HG02642 (cell line): ENCODE measurements around the gene ZNF655.
"Not testable (repeated sequence)": the region's sequence is repeated elsewhere in the genome, so short reads cannot be mapped to it uniquely, and the experiment has no call there.

Experiments
- ATAC-seq: cut with Tn5 transposase; IDR thresholded peaks from one replicate; pipeline ENCODE4 v1.9.1; 2021; ENCODE audit warnings: mild to moderate bottlenecking; ENCODE audit not compliant: unreplicated experiment, poor library complexity

Gene ZNF655

GRCh38 chr7:99559175-99559915 lies 903 bp downstream of the ZNF655 start:
- ATAC-seq: no peak

GRCh38 chr7:99560834-99561736 lies 2.6 kb downstream of the ZNF655 start:
- ATAC-seq: no peak

DNA sequence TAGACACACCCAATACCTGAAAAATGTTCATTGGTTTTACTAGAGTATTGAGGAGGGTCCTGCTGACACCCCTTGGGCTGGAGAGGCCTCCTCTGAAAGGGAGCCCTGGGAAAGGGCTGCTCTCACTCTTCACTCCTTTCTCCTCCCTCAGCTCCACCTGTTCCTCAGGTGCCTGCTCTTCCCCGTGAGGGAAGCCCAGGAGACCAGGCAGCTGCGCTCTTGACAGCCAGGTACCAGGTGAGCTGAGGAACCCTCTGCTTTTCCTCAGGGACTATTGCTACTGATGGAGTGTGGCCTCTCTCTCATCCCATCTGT lies 3.3 kb downstream of the ZNF655 start:
- no peak for ATAC-seq

DNA sequence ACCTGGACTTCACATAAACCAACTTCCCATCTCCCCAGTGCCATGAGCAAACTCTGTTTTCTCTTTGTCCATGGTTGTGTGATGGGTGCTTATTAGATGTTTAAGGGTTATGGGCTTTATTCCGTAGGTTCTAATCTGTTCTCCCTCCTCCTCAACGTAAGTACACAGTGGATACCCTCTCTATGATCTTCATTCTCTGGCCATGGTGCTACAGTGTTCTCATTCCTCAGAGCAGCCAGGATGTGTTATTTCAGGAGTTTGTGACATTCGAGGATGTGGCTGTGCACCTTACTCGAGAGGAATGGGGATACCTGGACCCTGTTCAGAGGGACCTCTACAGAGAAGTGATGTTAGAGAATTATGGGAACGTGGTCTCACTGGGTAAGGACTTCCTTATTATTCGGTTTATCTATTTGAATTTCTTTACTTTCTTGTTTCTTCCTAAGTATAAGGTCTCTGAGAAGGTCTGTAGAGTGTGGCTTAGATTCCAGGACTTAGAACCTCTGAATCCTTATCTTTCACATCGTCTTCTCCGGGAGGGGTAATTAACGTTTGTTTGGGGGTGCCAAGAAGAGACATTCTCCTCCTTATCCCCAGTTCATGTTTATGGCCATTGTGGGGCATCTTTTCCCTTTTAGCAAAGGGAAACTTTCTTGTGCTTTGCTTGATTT lies 3.8 kb downstream of the ZNF655 start:
- ATAC-seq: no peak

GRCh38 chr7:99562832-99563231 lies 4.4 kb downstream of the ZNF655 start:
- no peak for ATAC-seq

GRCh38 chr7:99563650-99564049 lies 5.2 kb downstream of the ZNF655 start:
- no peak for ATAC-seq

DNA sequence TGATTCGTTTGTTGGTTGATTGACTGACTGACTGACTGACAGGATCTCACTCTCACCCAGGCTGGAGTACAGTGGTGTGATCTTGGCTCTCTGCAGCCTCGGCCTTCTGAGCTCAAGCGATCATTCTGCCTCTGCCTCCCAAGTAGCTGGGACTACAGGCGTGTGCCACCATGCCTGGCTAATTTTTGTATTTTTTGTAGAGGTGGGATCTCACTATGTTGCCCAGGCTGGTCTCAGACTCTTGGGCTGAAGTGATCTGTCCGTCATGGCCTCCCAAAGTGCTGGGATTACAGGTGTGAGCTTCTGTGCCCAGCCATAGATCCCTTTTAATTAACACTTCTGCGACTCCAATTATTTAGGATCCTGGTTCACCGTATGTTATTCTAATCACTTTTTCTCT lies 10.3 kb downstream of the ZNF655 start:
- ATAC-seq: not testable (repeated sequence)

GRCh38 chr7:99571768-99572167 lies 13.3 kb downstream of the ZNF655 start:
- ATAC-seq: no peak

GRCh38 chr7:99573257-99573656 lies 14.8 kb downstream of the ZNF655 start:
- no peak for ATAC-seq

- no peak for ATAC-seq
These were observed 17.8 kb downstream of the ZNF655 start for GRCh38 chr7:99576251-99576650.

DNA sequence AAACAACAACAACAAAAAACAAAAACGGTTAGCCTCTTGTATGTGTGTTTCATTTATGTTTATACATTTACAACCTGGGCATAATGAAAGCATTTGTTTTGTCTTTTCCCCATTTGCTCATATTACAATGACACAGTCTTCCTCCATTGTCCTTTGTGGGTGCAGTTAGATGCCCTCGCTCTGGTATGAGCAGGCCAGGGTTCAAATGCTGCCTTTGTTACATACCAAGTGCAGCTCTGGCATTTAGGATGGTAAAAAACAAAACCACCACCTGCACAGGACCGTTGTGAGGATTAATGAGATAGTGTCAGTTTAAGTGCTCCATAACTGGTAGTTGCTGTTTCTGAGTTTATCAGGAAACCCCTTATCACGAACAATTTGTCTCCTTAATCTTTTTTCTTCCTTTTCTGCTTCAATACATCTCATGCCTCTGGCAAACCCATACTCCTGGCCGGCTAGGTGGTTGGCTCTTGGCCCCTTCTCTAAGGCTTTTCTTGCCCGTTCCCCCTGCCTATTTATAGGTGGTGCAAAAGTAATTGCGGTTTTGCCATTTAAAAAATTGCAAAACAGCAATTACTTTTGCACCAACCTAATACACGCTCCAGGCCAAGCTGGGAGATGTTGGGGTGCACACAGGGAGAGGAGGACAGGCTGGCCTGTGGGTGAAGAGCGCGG lies 21.0 kb downstream of the ZNF655 start:
- ATAC-seq: no peak

DNA sequence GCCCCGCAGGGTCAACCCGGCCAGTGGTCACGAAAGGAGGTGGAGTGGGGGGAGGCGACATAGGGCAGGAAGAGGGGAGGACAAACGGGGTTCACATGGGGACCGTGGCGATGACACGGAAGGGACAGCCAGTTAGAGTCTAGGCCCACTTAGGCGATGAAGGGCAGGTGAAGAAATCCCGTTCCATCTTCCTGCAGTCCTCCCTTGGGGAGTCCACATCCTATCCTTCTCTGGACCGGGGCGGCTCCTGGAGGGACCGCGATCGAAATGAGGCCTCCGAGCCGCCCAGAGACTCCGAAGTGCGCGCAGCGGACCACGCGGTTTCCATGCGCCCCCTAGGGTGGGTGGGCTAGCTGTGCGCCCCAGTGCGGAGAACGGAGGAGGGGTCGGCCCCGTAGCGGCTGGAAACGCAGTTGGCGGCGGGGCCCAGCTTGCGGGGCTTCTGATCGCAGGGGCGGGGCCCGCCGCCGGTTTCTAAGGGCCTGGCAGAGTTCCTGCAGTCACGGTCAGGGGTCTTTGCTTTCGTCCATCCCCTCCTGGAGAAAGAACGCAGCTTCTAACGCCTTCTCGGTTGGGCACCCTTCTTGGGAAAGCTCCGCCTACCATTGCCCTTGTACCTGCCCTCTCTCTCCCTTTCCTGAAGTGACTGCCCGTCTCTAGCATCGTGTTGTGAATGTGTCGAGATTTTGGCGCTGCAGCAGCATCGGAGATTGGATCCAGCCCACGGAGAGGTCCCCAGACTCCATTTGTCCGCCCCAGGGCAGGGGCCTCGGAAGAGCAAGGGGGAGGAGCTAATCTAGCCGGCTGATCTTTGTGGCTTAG lies 21.7 kb downstream of the ZNF655 start:
- no peak for ATAC-seq

DNA sequence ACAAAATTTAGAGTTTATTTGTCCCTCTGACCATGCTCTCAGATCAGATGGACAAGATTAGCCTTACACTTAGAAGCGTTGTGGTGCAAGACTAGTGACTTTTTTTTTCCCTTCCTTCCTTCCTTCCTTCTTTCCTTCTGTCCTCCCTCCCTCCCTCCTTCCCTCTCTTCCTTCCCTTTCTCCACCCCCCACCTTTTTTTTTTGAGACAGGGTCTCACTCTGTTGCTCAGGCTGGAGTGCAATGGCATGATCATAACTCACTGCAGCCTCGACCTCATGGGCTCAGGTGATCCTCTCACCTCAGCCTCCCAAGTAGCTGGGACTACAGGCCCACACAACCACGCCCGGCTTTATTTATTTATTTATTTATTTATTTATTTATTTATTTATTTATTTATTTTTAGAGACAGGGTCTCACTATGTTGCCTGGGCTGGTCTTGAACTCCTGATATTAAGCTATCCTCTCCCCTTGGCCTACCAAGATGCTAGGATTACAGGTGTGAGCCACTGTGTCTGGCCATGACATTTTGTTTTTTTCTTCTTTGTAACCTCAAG lies 22.4 kb downstream of the ZNF655 start:
- ATAC-seq: not testable (repeated sequence)

GRCh38 chr7:99588868-99589267 lies 30.4 kb downstream of the ZNF655 start:
- ATAC-seq: no peak

- no peak for ATAC-seq
These were observed 36.7 kb downstream of the ZNF655 start for GRCh38 chr7:99594948-99595745.

DNA sequence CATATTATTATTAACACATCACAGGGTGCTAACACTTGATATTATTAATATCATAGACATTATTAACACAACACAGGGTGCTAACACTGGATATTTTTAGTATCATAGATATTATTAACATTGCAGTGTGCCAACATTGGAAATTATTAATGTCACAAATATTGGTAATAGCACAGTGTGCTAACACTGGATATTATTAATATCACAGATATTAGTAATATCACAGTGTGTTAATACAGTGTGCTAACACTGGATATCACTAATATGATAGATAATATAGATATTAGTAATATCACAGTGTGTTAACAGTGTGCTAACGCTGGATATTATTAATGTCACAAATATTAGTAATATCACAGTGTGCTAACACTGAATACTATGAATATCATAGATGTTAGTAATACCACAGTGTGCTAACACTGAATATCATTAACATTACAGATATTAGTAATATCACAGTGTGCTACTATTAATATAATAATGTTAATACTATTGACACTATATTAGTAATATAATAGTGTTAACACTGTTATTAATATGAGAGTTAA lies 38.0 kb downstream of the ZNF655 start:
- no peak for ATAC-seq

- ATAC-seq: no peak
These were observed 39.5 kb downstream of the ZNF655 start, which contains the start of gene TMEM225B for GRCh38 chr7:99597762-99598501. Gene TMEM225B, plus strand, starts transcription at chr7:99598267. Its CDS starts 6,122 bp downstream, at chr7:99604389.

GRCh38 chr7:99599836-99600235 lies 41.4 kb downstream of the ZNF655 start:
- ATAC-seq: no peak
